Ovary (tissue), 3 donors: ENCODE measurements around the gene TRIM51.
"Not testable (repeated sequence)": the region's sequence is repeated elsewhere in the genome, so short reads cannot be mapped to it uniquely, and the experiment has no call there.

Source experiments
- EP300 ChIP-seq: sonication (generic); formaldehyde crosslinking; IDR thresholded peaks from one replicate; pipeline ENCODE4 v1.6.1; 2017; ENCODE audit warnings: antibody characterized with exemption
- POLR2A ChIP-seq: fragments of 450-650 bp; IDR thresholded peaks from one replicate; pipeline ENCODE4 v1.6.1; 2017; ENCODE audit warnings: antibody characterized with exemption, mild to moderate bottlenecking, moderate library complexity
- TF ChIP-seq, protein P1 (sequence below), 3 donors: fragments of 450-650 bp in 2 of 3; fragments of 200-600 bp in 1 of 3; IDR thresholded peaks; one replicate each; pipeline versions ENCODE4 v1.5.1 to v1.8.0; 2016 to 2022; ENCODE audit warnings: antibody characterized with exemption in 3 of 3, mild to moderate bottlenecking in 1 of 3
- donor health status: DM: no; HTN: no; CAD: no.

DNA sequence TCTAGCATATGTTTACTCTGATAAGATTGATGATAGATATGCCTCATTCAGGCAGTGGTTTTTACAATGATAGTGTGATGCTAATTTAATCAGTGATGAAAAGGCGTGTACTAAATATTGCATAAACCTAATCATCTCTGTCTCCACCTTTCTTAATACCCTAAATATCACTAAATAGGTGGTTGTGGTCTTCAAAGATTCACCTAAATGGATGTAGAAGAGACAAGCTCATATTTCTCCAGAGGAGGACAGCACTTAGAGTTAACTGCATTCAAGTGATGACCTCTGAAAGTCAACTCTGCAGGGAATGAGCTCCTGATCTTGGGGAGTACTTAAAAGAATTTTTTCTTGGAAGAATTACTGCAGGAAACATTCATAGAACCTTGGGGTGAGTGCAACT is at the start of gene TRIM51:
- TF ChIP-seq, protein P1, sequence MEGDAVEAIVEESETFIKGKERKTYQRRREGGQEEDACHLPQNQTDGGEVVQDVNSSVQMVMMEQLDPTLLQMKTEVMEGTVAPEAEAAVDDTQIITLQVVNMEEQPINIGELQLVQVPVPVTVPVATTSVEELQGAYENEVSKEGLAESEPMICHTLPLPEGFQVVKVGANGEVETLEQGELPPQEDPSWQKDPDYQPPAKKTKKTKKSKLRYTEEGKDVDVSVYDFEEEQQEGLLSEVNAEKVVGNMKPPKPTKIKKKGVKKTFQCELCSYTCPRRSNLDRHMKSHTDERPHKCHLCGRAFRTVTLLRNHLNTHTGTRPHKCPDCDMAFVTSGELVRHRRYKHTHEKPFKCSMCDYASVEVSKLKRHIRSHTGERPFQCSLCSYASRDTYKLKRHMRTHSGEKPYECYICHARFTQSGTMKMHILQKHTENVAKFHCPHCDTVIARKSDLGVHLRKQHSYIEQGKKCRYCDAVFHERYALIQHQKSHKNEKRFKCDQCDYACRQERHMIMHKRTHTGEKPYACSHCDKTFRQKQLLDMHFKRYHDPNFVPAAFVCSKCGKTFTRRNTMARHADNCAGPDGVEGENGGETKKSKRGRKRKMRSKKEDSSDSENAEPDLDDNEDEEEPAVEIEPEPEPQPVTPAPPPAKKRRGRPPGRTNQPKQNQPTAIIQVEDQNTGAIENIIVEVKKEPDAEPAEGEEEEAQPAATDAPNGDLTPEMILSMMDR (IDR thresholded peaks at IDR 0.05): not testable (repeated sequence)
- not testable (repeated sequence) for TF ChIP-seq POLR2A, EP300
